NB4 (cell line): Measurements from ENCODE around the gene RGL2.

Experiments
- MYC ChIP-seq: IDR thresholded peaks from 2 replicates; pipeline ENCODE4 v1.6.1; 2011; ENCODE audit warnings: low read depth, low read length
- POLR2A ChIP-seq: IDR thresholded peaks from 2 replicates; pipeline ENCODE4 v1.6.1; 2011; ENCODE audit warnings: mild to moderate bottlenecking; ENCODE audit not compliant: insufficient read length; ENCODE audit errors: extremely low read depth
- TF ChIP-seq, protein P1 (sequence below): IDR thresholded peaks from one replicate; pipeline ENCODE4 v1.5.1; 2012; ENCODE audit warnings: low read depth, low read length
- TF ChIP-seq, protein P2 (sequence below): IDR thresholded peaks from 2 replicates; pipeline ENCODE4 v1.6.1; 2011; ENCODE audit warnings: low read depth, low read length

DNA sequence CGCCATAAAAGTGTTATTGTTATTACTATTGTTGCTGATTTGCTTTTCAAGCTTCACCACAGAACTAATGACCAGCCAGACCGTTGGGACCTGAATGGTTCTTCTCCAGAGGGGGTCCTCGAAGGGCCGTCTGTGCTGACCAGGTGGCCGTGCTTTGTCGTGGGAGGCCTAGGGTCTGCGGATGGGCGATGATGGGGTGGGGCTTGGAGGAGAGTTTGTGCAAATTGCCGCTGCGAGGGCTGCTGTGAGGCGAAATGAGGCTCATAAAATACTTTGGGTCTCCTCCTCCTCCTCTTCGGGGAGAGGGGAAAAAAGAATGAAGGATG lies 24.8 kb upstream of the RGL2 start:
- TF ChIP-seq POLR2A (no peak), MYC (no peak)
- TF ChIP-seq, protein P1, sequence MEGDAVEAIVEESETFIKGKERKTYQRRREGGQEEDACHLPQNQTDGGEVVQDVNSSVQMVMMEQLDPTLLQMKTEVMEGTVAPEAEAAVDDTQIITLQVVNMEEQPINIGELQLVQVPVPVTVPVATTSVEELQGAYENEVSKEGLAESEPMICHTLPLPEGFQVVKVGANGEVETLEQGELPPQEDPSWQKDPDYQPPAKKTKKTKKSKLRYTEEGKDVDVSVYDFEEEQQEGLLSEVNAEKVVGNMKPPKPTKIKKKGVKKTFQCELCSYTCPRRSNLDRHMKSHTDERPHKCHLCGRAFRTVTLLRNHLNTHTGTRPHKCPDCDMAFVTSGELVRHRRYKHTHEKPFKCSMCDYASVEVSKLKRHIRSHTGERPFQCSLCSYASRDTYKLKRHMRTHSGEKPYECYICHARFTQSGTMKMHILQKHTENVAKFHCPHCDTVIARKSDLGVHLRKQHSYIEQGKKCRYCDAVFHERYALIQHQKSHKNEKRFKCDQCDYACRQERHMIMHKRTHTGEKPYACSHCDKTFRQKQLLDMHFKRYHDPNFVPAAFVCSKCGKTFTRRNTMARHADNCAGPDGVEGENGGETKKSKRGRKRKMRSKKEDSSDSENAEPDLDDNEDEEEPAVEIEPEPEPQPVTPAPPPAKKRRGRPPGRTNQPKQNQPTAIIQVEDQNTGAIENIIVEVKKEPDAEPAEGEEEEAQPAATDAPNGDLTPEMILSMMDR = no peak
- TF ChIP-seq, protein P2, sequence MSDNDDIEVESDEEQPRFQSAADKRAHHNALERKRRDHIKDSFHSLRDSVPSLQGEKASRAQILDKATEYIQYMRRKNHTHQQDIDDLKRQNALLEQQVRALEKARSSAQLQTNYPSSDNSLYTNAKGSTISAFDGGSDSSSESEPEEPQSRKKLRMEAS = no peak
